Measurements from ENCODE around the gene TPRG1L. TPM values are rescaled to one million over a fixed set of nuclear protein-coding genes. Genes with fewer than 3 reads are reported as not detected.

Gene TPRG1L
- total RNA-seq, 1 experiment from 2014 or later: 24.0 TPM

DNA sequence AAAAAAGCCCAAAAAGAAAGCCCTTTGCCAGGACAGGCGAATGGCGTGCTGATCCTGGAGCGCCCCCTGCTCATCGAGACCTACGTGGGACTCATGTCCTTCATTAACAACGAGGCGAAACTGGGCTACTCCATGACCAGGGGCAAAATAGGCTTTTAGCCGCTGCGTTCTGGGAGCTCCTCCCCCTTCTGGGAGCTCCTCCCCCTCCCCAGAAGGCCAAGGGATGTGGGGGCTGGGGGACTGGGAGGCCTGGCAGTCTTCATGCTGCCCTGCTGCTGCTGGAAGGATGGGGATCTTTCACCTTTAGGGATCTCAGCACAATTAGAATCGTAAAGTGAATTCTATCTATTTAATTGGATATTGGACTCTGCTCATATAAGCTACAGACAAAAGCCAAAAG lies 3.6 kb downstream of the TPRG1L start:
- H3K18ac ChIP-seq (ENCODE audit: insufficient read length, low read depth, low read length): no peak overlapping the region

More for the DNA sequence above, 3.6 kb downstream of the TPRG1L start:
- Mint-ChIP-seq H3K4me3 (no peak overlapping the region), H3K36me3 (ENCODE audit: insufficient read depth in 1 of 3, low read depth in 3 of 3) (peaks cover 4 to 39% (median 37%) of the 10 kb centered on the region in 3 experiments; a peak in 6 of 7 replicates), H3K27ac (no peak overlapping the region), H3K27me3 (ENCODE audit: low read depth) (peaks cover 5% of the 10 kb centered on the region), H3K9me3 (no peaks in the 10 kb centered on the region), H3K4me1 (peaks cover 14 to 29% of the 10 kb centered on the region in 2 experiments)
- Histone ChIP-seq H3K23ac (ENCODE audit: insufficient read length, low read depth, low read length) (no peak overlapping the region), H3K23me2 (ENCODE audit: insufficient read length, low read depth, low read length, poor library complexity, severe bottlenecking) (peaks cover 9% of the 10 kb centered on the region), H3K4ac (ENCODE audit: low read depth, low read length) (no peak overlapping the region), H3K79me1 (ENCODE audit: insufficient read depth, low read depth, low read length, poor library complexity, severe bottlenecking) (no peaks in the 10 kb centered on the region), H2BK5ac (ENCODE audit: insufficient read length, low read length) (no peak overlapping the region), H2BK15ac (ENCODE audit: low read depth, low read length) (no peak overlapping the region), H3K27ac (ENCODE audit: insufficient read length, low read depth, low read length) (no peak overlapping the region), H3K9me3 (ENCODE audit: control insufficient read depth, low read depth, low read length) (no peaks in the 10 kb centered on the region), H2BK20ac (ENCODE audit: low read depth, low read length, poor library complexity, severe bottlenecking) (no peak overlapping the region), H3K79me2 (ENCODE audit: insufficient read depth, low read length) (no peaks in the 10 kb centered on the region), H3K14ac (ENCODE audit: insufficient read depth, low read length) (no peak overlapping the region), H2BK120ac (ENCODE audit: low read depth, low read length, poor library complexity, severe bottlenecking) (no peak overlapping the region), H3K4me1 (ENCODE audit: insufficient read depth, low read length) (no peaks in the 10 kb centered on the region), H3K4me2 (ENCODE audit: insufficient read depth, insufficient read length, low read length) (no peak overlapping the region), H3K9ac (ENCODE audit: extremely low read depth, insufficient read length, low read length) (no peak overlapping the region), H3T11ph (ENCODE audit: low read length) (no peak overlapping the region), H3K56ac (ENCODE audit: insufficient read length, low read depth, low read length) (no peak overlapping the region), H4K8ac (replicated peaks; ENCODE audit: insufficient read length, low read depth, low read length) (no peak overlapping the region), H4K91ac (ENCODE audit: insufficient read length, low read depth, low read length) (no peak overlapping the region), H4K5ac (ENCODE audit: insufficient read length, low read depth, low read length) (no peak overlapping the region), H2AFZ (ENCODE audit: low read length) (no peak overlapping the region), H2AK5ac (ENCODE audit: insufficient read length, low read length) (no peak overlapping the region), H4K20me1 (ENCODE audit: control insufficient read depth, insufficient read depth, insufficient read length) (no peaks in the 10 kb centered on the region), H3K27me3 (ENCODE audit: insufficient read depth, low read length) (no peaks in the 10 kb centered on the region), H2BK12ac (ENCODE audit: insufficient read length, low read depth, low read length) (no peak overlapping the region)
- WGBS (ENCODE audit: extremely low coverage, insufficient read length, low lambda C conversion rate): no CpG with 5 or more reads among the region's 10 CpGs
- DNase-seq: no peak
- TF ChIP-seq, protein P1, sequence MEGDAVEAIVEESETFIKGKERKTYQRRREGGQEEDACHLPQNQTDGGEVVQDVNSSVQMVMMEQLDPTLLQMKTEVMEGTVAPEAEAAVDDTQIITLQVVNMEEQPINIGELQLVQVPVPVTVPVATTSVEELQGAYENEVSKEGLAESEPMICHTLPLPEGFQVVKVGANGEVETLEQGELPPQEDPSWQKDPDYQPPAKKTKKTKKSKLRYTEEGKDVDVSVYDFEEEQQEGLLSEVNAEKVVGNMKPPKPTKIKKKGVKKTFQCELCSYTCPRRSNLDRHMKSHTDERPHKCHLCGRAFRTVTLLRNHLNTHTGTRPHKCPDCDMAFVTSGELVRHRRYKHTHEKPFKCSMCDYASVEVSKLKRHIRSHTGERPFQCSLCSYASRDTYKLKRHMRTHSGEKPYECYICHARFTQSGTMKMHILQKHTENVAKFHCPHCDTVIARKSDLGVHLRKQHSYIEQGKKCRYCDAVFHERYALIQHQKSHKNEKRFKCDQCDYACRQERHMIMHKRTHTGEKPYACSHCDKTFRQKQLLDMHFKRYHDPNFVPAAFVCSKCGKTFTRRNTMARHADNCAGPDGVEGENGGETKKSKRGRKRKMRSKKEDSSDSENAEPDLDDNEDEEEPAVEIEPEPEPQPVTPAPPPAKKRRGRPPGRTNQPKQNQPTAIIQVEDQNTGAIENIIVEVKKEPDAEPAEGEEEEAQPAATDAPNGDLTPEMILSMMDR (conservative IDR thresholded peaks at IDR 0.05): no peak

Data from H9 (cell line).